ENCODE measurements around the gene DNAH6.

Gene DNAH6

GRCh38 chr2:84474176-84474575, 42.1 kb upstream of the DNAH6 start:
- no peaks in the 10 kb centered on the region for H3K27me3 ChIP-seq (ENCODE audit: insufficient read depth, poor library complexity, severe bottlenecking)
- no peak for TF ChIP-seq CTCF (IDR thresholded peaks at IDR 0.05; ENCODE audit: poor library complexity, severe bottlenecking)
- DNase-seq (ENCODE audit: low spot score) (no peak), ATAC-seq (ENCODE audit: low read depth) (no peak)
- no peaks in the 10 kb centered on the region for H3K4me1 ChIP-seq (ENCODE audit: insufficient read depth, poor library complexity, severe bottlenecking)
- no peaks in the 10 kb centered on the region for H3K36me3 ChIP-seq (ENCODE audit: low read depth)
- H3K27ac ChIP-seq (ENCODE audit: poor library complexity, severe bottlenecking), result no peak overlapping the region
- H3K4me3 ChIP-seq (ENCODE audit: severe bottlenecking), result no peak overlapping the region
- no peaks in the 10 kb centered on the region for H3K9me3 ChIP-seq (ENCODE audit: severe bottlenecking)

GRCh38 chr2:84477886-84478285, 38.4 kb upstream of the DNAH6 start:
- no peaks in the 10 kb centered on the region for H3K36me3 ChIP-seq (ENCODE audit: low read depth)
- H3K9me3 ChIP-seq (ENCODE audit: severe bottlenecking), result no peaks in the 10 kb centered on the region
- H3K27me3 ChIP-seq (ENCODE audit: insufficient read depth, poor library complexity, severe bottlenecking), result no peaks in the 10 kb centered on the region
- H3K27ac ChIP-seq (ENCODE audit: poor library complexity, severe bottlenecking), result no peak overlapping the region
- ATAC-seq (ENCODE audit: low read depth) (peak; percentile 33; the same call in 1 of the 3 replicates), DNase-seq (ENCODE audit: low spot score) (no peak)
- no peak for TF ChIP-seq CTCF (IDR thresholded peaks at IDR 0.05; ENCODE audit: poor library complexity, severe bottlenecking)
- H3K4me3 ChIP-seq (ENCODE audit: severe bottlenecking), result no peak overlapping the region
- H3K4me1 ChIP-seq (ENCODE audit: insufficient read depth, poor library complexity, severe bottlenecking), result no peaks in the 10 kb centered on the region

GRCh38 chr2:84478867-84479266, 37.4 kb upstream of the DNAH6 start:
- no peaks in the 10 kb centered on the region for H3K27me3 ChIP-seq (ENCODE audit: insufficient read depth, poor library complexity, severe bottlenecking)
- DNase-seq (ENCODE audit: low spot score), result no peak
- H3K36me3 ChIP-seq (ENCODE audit: low read depth), result no peaks in the 10 kb centered on the region
- H3K9me3 ChIP-seq (ENCODE audit: severe bottlenecking), result no peaks in the 10 kb centered on the region
- ATAC-seq (ENCODE audit: low read depth), result no peak
- TF ChIP-seq CTCF (IDR thresholded peaks at IDR 0.05; ENCODE audit: poor library complexity, severe bottlenecking), result no peak
- H3K27ac ChIP-seq (ENCODE audit: poor library complexity, severe bottlenecking), result no peak overlapping the region
- H3K4me1 ChIP-seq (ENCODE audit: insufficient read depth, poor library complexity, severe bottlenecking), result no peaks in the 10 kb centered on the region
- H3K4me3 ChIP-seq (ENCODE audit: severe bottlenecking), result no peak overlapping the region

GRCh38 chr2:84481702-84482101, 34.6 kb upstream of the DNAH6 start:
- peak; percentile 67; the same call in 2 of the 3 replicates for ATAC-seq (ENCODE audit: low read depth)
- DNase-seq (ENCODE audit: low spot score), result no peak
- H3K9me3 ChIP-seq (ENCODE audit: severe bottlenecking), result no peaks in the 10 kb centered on the region
- H3K4me3 ChIP-seq (ENCODE audit: severe bottlenecking), result no peak overlapping the region
- no peaks in the 10 kb centered on the region for H3K36me3 ChIP-seq (ENCODE audit: low read depth)
- H3K27me3 ChIP-seq (ENCODE audit: insufficient read depth, poor library complexity, severe bottlenecking), result no peaks in the 10 kb centered on the region
- H3K4me1 ChIP-seq (ENCODE audit: insufficient read depth, poor library complexity, severe bottlenecking), result no peaks in the 10 kb centered on the region
- no peak overlapping the region for H3K27ac ChIP-seq (ENCODE audit: poor library complexity, severe bottlenecking)
- no peak for TF ChIP-seq CTCF (IDR thresholded peaks at IDR 0.05; ENCODE audit: poor library complexity, severe bottlenecking)

GRCh38 chr2:84482603-84483002, 33.7 kb upstream of the DNAH6 start:
- H3K27me3 ChIP-seq (ENCODE audit: insufficient read depth, poor library complexity, severe bottlenecking), result no peaks in the 10 kb centered on the region
- DNase-seq (ENCODE audit: low spot score) (no peak), ATAC-seq (ENCODE audit: low read depth) (no peak)
- TF ChIP-seq CTCF (IDR thresholded peaks at IDR 0.05; ENCODE audit: poor library complexity, severe bottlenecking), result no peak
- no peaks in the 10 kb centered on the region for H3K4me1 ChIP-seq (ENCODE audit: insufficient read depth, poor library complexity, severe bottlenecking)
- H3K9me3 ChIP-seq (ENCODE audit: severe bottlenecking), result no peaks in the 10 kb centered on the region
- H3K36me3 ChIP-seq (ENCODE audit: low read depth), result no peaks in the 10 kb centered on the region
- H3K4me3 ChIP-seq (ENCODE audit: severe bottlenecking), result no peak overlapping the region
- no peak overlapping the region for H3K27ac ChIP-seq (ENCODE audit: poor library complexity, severe bottlenecking)
